CD14-positive monocyte (primary cell): ENCODE results near the gene ZNF652. TPM values are rescaled to one million over a fixed set of nuclear protein-coding genes. Genes with fewer than 3 reads are reported as not detected.
"Not testable (repeated sequence)": the region's sequence is repeated elsewhere in the genome, so short reads cannot be mapped to it uniquely, and the experiment has no call there.

Experiments used
- DNase-seq, 3 donors: peaks; one replicate each; pipeline ENCODE4 v3.0.0-alpha.2; 2011 to 2022
- H2AFZ ChIP-seq: 2 replicates; pipeline ENCODE4 v1.6.0; 2012; ENCODE audit warnings: mild to moderate bottlenecking, low read depth, low read length, inconsistent platforms; ENCODE audit not compliant: insufficient read depth, poor library complexity, severe bottlenecking
- H3K27ac ChIP-seq, 2 donors: 1 replicate in 1 of 2; 2 replicates in 1 of 2; pipeline ENCODE4 v1.5.1; 2012 to 2013; ENCODE audit warnings: low read length in 2 of 2, control low read depth in 1 of 2, inconsistent platforms in 1 of 2, low read depth in 1 of 2, mild to moderate bottlenecking in 1 of 2
- H3K27me3 ChIP-seq, 2 donors: one replicate each; pipeline versions ENCODE4 v1.6.0 to v1.6.1; 2011 to 2013; ENCODE audit warnings: low read length in 2 of 2; ENCODE audit not compliant: control insufficient read depth in 2 of 2, insufficient read depth in 2 of 2
- H3K36me3 ChIP-seq, 2 donors: replicated peaks in 1 of 2; 1 replicate in 1 of 2; 2 replicates in 1 of 2; pipeline versions ENCODE4 v1.5.1 to v1.6.1; 2012 to 2013; ENCODE audit warnings: low read length in 2 of 2, control low read depth in 1 of 2, inconsistent platforms in 1 of 2, mild to moderate bottlenecking in 1 of 2; ENCODE audit not compliant: insufficient read depth in 2 of 2, control insufficient read depth in 1 of 2
- H3K4me1 ChIP-seq, 2 donors: 1 replicate in 1 of 2; 2 replicates in 1 of 2; pipeline versions ENCODE4 v1.5.1 to v1.6.1; 2012 to 2013; ENCODE audit warnings: low read length in 2 of 2, control low read depth in 1 of 2, inconsistent platforms in 1 of 2, mild to moderate bottlenecking in 1 of 2, moderate library complexity in 1 of 2; ENCODE audit not compliant: insufficient read depth in 2 of 2, control insufficient read depth in 1 of 2
- H3K4me2 ChIP-seq: replicated peaks from 2 replicates; pipeline ENCODE3; 2012; ENCODE audit warnings: low read length, moderate library complexity, mild to moderate bottlenecking; ENCODE audit not compliant: poor library complexity, severe bottlenecking; ENCODE audit errors: extremely low read depth
- H3K4me3 ChIP-seq, 3 experiments: fragments of 200-600 bp in 1 of 3; sonication (generic) in 1 of 3; replicated peaks in 1 of 3; 1 replicate in 2 of 3; 2 replicates in 1 of 3; pipeline ENCODE4 v1.5.1; 2011 to 2013; ENCODE audit warnings: low read length in 3 of 3, mild to moderate bottlenecking in 3 of 3, control low read depth in 2 of 3, low read depth in 2 of 3, inconsistent platforms in 1 of 3, moderate library complexity in 1 of 3
- H3K79me2 ChIP-seq: 2 replicates; pipeline ENCODE4 v1.6.0; 2012; ENCODE audit warnings: mild to moderate bottlenecking, control low read depth, inconsistent platforms, low read length, moderate library complexity; ENCODE audit not compliant: insufficient read depth
- H3K9ac ChIP-seq: 2 replicates; pipeline ENCODE4 v1.6.0; 2017; ENCODE audit warnings: low read length, mild to moderate bottlenecking; ENCODE audit not compliant: insufficient read depth, poor library complexity, severe bottlenecking
- H3K9me3 ChIP-seq, 2 donors: replicated peaks in 1 of 2; 1 replicate in 1 of 2; 2 replicates in 1 of 2; pipeline versions ENCODE4 v1.5.1 to v1.6.1; 2012 to 2013; ENCODE audit warnings: low read length in 2 of 2, control low read depth in 1 of 2; ENCODE audit not compliant: control insufficient read depth in 1 of 2, insufficient read depth in 1 of 2
- H4K20me1 ChIP-seq: 2 replicates; pipeline ENCODE4 v1.6.0; 2012; ENCODE audit warnings: mild to moderate bottlenecking, low read length, control low read depth, moderate library complexity; ENCODE audit not compliant: insufficient read depth
- H3K27ac Mint-ChIP-seq, 7 donors: one replicate each; pipeline ENCODE4 v1.8.0; 2020; ENCODE audit warnings: mild to moderate bottlenecking in 7 of 7, mixed read lengths in 7 of 7, moderate library complexity in 6 of 7, inconsistent platforms in 2 of 7
- H3K27me3 Mint-ChIP-seq, 3 donors: one replicate each; pipeline ENCODE4 v1.8.0; 2021 to 2022; ENCODE audit warnings: low read depth in 3 of 3, mild to moderate bottlenecking in 3 of 3, mixed read lengths in 3 of 3, moderate library complexity in 3 of 3, inconsistent platforms in 1 of 3
- H3K36me3 Mint-ChIP-seq, 2 donors: one replicate each; pipeline ENCODE4 v1.8.0; 2020; ENCODE audit warnings: mixed read lengths in 2 of 2, inconsistent platforms in 1 of 2, mild to moderate bottlenecking in 1 of 2
- H3K4me1 Mint-ChIP-seq: one replicate; pipeline ENCODE4 v1.8.0; 2020; ENCODE audit warnings: mild to moderate bottlenecking, mixed read lengths
- H3K4me3 Mint-ChIP-seq, 2 donors: one replicate each; pipeline ENCODE4 v1.8.0; 2020; ENCODE audit warnings: mild to moderate bottlenecking in 2 of 2, mixed read lengths in 2 of 2, moderate library complexity in 1 of 2
- H3K9me3 Mint-ChIP-seq, 7 donors: one replicate each; pipeline ENCODE4 v1.8.0; 2020 to 2022; ENCODE audit warnings: mixed read lengths in 7 of 7, mild to moderate bottlenecking in 6 of 7, moderate library complexity in 6 of 7, inconsistent platforms in 2 of 7
- WGBS: methylation state at CpG from one replicate; pipeline ENCODE4 v1.1.5; 2013; ENCODE audit warnings: missing lambda C conversion rate; ENCODE audit not compliant: insufficient coverage; 5-methylcytosine and 5-hydroxymethylcytosine counted together
- intact Hi-C, 2 donors: fragments of 100-400 bp; cut with micrococcal nuclease; formaldehyde crosslinking; loops; one replicate each; pipeline versions ENCODE4 v1.15.0 to v1.15.1; 2023
- polyA plus RNA-seq, 3 donors: library from polyadenylated mRNA; depleted of rRNA in 1 of 3; unstranded in 2 of 3; stranded (reverse) in 1 of 3; fragments of 300-500 nt in 2 of 3; fragments of >200 nt in 1 of 3; fragmentation: Illumina TruSeq in 2 of 3; gene quantifications; 1 replicate in 2 of 3; 2 replicates in 1 of 3; pipeline ENCODE4 v1.2.3, GENCODE V29; 2012 to 2021
- TF ChIP-seq, protein P1 (sequence below): fragments of 200-600 bp; IDR thresholded peaks from one replicate; pipeline ENCODE4 v1.8.0; 2022; ENCODE audit warnings: antibody characterized with exemption, mild to moderate bottlenecking

ZNF652 gene
- polyA plus RNA-seq, 3 donors = 16.9 to 19.8 (median 18.8) TPM

- H3K4me3 Mint-ChIP-seq = no peak overlapping the region
- no peak overlapping the region for H3K27ac Mint-ChIP-seq
Observed at GRCh38 chr17:49266233-49266632, 95.8 kb downstream of the ZNF652 start.

DNA sequence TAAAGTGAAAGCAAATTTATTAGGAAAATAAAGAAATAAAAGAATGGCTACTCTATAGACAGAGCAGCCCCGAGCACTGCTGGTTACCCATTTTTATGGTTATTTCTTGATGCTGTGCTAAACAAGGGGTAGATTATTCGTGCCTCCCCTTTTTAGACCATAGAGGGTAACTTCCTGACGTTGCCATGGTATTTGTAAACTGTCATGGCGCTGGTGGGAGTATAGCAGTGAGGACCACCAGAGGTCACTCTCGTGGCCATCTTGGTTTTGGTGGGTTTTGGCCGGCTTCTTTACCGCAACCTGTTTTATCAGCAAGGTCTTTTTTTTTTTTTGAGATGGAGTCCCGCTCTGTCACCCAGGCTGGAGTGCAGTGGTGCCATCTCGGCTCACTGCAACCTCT is 100.5 kb downstream of the ZNF652 start:
- H3K9me3 ChIP-seq, H3K27me3 Mint-ChIP-seq, H3K9me3 Mint-ChIP-seq, H3K36me3 Mint-ChIP-seq, H3K4me3 ChIP-seq, intact Hi-C loops, DNase-seq, H2AFZ ChIP-seq, H3K9ac ChIP-seq, H4K20me1 ChIP-seq, H3K4me2 ChIP-seq, H3K36me3 ChIP-seq, H3K27ac ChIP-seq, H3K27me3 ChIP-seq, H3K79me2 ChIP-seq, H3K4me3 Mint-ChIP-seq: not testable (repeated sequence)
- H3K4me1 Mint-ChIP-seq = peaks cover 19% of the 10 kb centered on the region
- peaks cover 16 to 20% of the 10 kb centered on the region in 2 donors for H3K4me1 ChIP-seq
- 100% methylated on average over 1 of the region's 9 CpGs for WGBS
- peak overlapping the region in 1 of 7 donors; percentile 84 for H3K27ac Mint-ChIP-seq

More at GRCh38 chr17:49266233-49266632, 95.8 kb downstream of the ZNF652 start:
- H3K4me1 Mint-ChIP-seq = peaks cover 8% of the 10 kb centered on the region
- Histone ChIP-seq H3K9me3 (no peaks in the 10 kb centered on the region), H3K36me3 (no peaks in the 10 kb centered on the region), H3K27ac (no peak overlapping the region), H3K79me2 (no peaks in the 10 kb centered on the region), H3K27me3 (no peaks in the 10 kb centered on the region), H3K4me3 (no peak overlapping the region), H2AFZ (no peak overlapping the region), H3K9ac (no peak overlapping the region), H3K4me2 (no peak overlapping the region), H3K4me1 (peaks cover under 1 to 2% of the 10 kb centered on the region in 2 donors), H4K20me1 (no peaks in the 10 kb centered on the region)
- intact Hi-C loops = no loop called here
- TF ChIP-seq, protein P1, sequence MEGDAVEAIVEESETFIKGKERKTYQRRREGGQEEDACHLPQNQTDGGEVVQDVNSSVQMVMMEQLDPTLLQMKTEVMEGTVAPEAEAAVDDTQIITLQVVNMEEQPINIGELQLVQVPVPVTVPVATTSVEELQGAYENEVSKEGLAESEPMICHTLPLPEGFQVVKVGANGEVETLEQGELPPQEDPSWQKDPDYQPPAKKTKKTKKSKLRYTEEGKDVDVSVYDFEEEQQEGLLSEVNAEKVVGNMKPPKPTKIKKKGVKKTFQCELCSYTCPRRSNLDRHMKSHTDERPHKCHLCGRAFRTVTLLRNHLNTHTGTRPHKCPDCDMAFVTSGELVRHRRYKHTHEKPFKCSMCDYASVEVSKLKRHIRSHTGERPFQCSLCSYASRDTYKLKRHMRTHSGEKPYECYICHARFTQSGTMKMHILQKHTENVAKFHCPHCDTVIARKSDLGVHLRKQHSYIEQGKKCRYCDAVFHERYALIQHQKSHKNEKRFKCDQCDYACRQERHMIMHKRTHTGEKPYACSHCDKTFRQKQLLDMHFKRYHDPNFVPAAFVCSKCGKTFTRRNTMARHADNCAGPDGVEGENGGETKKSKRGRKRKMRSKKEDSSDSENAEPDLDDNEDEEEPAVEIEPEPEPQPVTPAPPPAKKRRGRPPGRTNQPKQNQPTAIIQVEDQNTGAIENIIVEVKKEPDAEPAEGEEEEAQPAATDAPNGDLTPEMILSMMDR = no peak
- DNase-seq = no peak
- H3K27me3 Mint-ChIP-seq = peaks cover 5 to 12% (median 5%) of the 10 kb centered on the region in 3 donors
- WGBS = 100% methylated on average over 1 of the region's 2 CpGs
- H3K9me3 Mint-ChIP-seq = peaks cover 0 to 1% (median 0%) of the 10 kb centered on the region in 7 donors
- H3K36me3 Mint-ChIP-seq = no peaks in the 10 kb centered on the region
